HL-60 (cell line): Measurements from ENCODE around the gene RET.

Experiments
- CTCF ChIP-seq: IDR thresholded peaks from one replicate; pipeline ENCODE4 v1.5.1; 2011; ENCODE audit warnings: low read length, control low read depth, inconsistent platforms; ENCODE audit not compliant: insufficient read depth
- POLR2AphosphoS5 ChIP-seq: IDR thresholded peaks from 2 replicates; pipeline ENCODE4 v1.6.1; 2012; ENCODE audit warnings: low read depth

GRCh38 chr10:43122826-43123225 lies 46.0 kb downstream of the RET start:
- TF ChIP-seq CTCF (no peak), POLR2AphosphoS5 (no peak)
